Lung (tissue), 16 donors: ENCODE measurements around the gene RPS15A. TPM values are rescaled to one million over a fixed set of nuclear protein-coding genes. Genes with fewer than 3 reads are reported as not detected.
A peak's percentile ranks its signal among the peaks of the same experiment; 100 is the strongest.

Source experiments
- ATAC-seq: fragments of 200-7000 bp; cut with Tn5 transposase; one replicate; pipeline ENCODE4 v1.9.1; 2020; ENCODE audit warnings: moderate number of reproducible peaks; ENCODE audit not compliant: insufficient read depth, low FRiP score
- DNase-seq, 3 donors: peaks; one replicate each; pipeline ENCODE4 v3.0.0-alpha.2; 2013 to 2017
- H3K27ac ChIP-seq, 2 donors: one replicate each; pipeline ENCODE4 v1.5.1; 2013; ENCODE audit warnings: mild to moderate bottlenecking in 2 of 2, moderate library complexity in 2 of 2, control low read depth in 1 of 2, inconsistent platforms in 1 of 2, low read depth in 1 of 2, low read length in 1 of 2
- H3K27me3 ChIP-seq, 3 donors: one replicate each; pipeline ENCODE4 v1.5.1; 2013; ENCODE audit warnings: low read length in 2 of 3; ENCODE audit not compliant: control insufficient read depth in 3 of 3, insufficient read depth in 3 of 3
- H3K36me3 ChIP-seq, 4 donors: one replicate each; pipeline ENCODE4 v1.5.1; 2013; ENCODE audit warnings: low read length in 4 of 4, mild to moderate bottlenecking in 1 of 4, moderate library complexity in 1 of 4; ENCODE audit not compliant: control insufficient read depth in 4 of 4, insufficient read depth in 4 of 4
- H3K4me1 ChIP-seq, 5 donors: one replicate each; pipeline ENCODE4 v1.5.1; 2013; ENCODE audit warnings: low read length in 5 of 5, mild to moderate bottlenecking in 2 of 5, moderate library complexity in 1 of 5; ENCODE audit not compliant: control insufficient read depth in 5 of 5, insufficient read depth in 5 of 5
- H3K4me3 ChIP-seq: one replicate; pipeline ENCODE4 v1.5.1; 2013; ENCODE audit warnings: mild to moderate bottlenecking, control low read depth, moderate library complexity
- H3K9ac ChIP-seq, 2 donors: one replicate each; pipeline ENCODE4 v1.5.1; 2013; ENCODE audit warnings: low read length in 2 of 2, control low read depth in 1 of 2; ENCODE audit not compliant: insufficient read depth in 1 of 2
- H3K9me3 ChIP-seq, 4 donors: one replicate each; pipeline ENCODE4 v1.5.1; 2013; ENCODE audit warnings: low read length in 3 of 4, mild to moderate bottlenecking in 1 of 4, moderate library complexity in 1 of 4; ENCODE audit not compliant: control insufficient read depth in 4 of 4, insufficient read depth in 3 of 4
- WGBS, 2 donors: extraction: QIAGEN DNeasy Blood & Tissue Kit; methylation state at CpG; one replicate each; pipeline ENCODE4 v1.1.7; 2013; 5-methylcytosine and 5-hydroxymethylcytosine counted together
- long read RNA-seq, 5 donors: transcript quantifications; one replicate each; lab custom pipeline, GENCODE V29; 2026
- polyA plus RNA-seq, 2 donors: library from polyadenylated mRNA; stranded (reverse); fragments of 200-250 nt; gene quantifications; one replicate each; pipeline ENCODE4 v1.2.1, GENCODE V29; 2013
- total RNA-seq, 2 donors: library from RNA; depleted of rRNA in 1 of 2; stranded (reverse); fragments of >200 nt in 1 of 2; gene quantifications; one replicate each; pipeline ENCODE4 v1.2.1, GENCODE V29; 2014 to 2021
- TF ChIP-seq, protein P1 (sequence below): IDR thresholded peaks from 2 replicates; pipeline ENCODE4 v1.5.1; 2012; ENCODE audit warnings: mild to moderate bottlenecking; ENCODE audit errors: control extremely low read depth, extremely low read depth
- donor health status: control.
- donor health status: control.
- donor health status: Bipolar disorder and iron deficiency.
- donor health status: healthy.
- donor health status: DM: yes; HTN: yes; CAD: no.

The RPS15A gene
- 1,000 to 10,000 TPM in 1 of 2 donors, 100 to 1,000 TPM in 1; 887 to 1,628 TPM for total RNA-seq
- 1,000 to 10,000 TPM; 2,696 to 3,620 TPM for polyA plus RNA-seq
- long read RNA-seq, donor 1, transcript RPS15A-209 (2 exons, 606 nt), result minor isoform, 19 of 3,278 reads
- long read RNA-seq, donor 1, transcript RPS15A-203 (5 exons, 525 nt), result major isoform, 2,180 of 3,278 reads
- long read RNA-seq, donor 1, transcript RPS15A-201 (5 exons, 2,203 nt), result minor isoform, 194 of 3,278 reads
- long read RNA-seq, donor 1, transcript RPS15A-212 (6 exons, 589 nt), result minor isoform, 13 of 3,278 reads
- long read RNA-seq, donor 1, partial matches to known transcripts, result 843 of 3,278 reads
- long read RNA-seq, donor 1, other reads (novel, unspliced or antisense), result 7 of 3,278 reads
- long read RNA-seq, donor 2, transcript RPS15A-212 (6 exons, 589 nt), result minor isoform, 9 of 1,594 reads
- long read RNA-seq, donor 2, transcript RPS15A-201 (5 exons, 2,203 nt), result minor isoform, 92 of 1,594 reads
- long read RNA-seq, donor 2, transcript RPS15A-203 (5 exons, 525 nt), result major isoform, 1,074 of 1,594 reads
- long read RNA-seq, donor 2, transcript RPS15A-206 (3 exons, 1,022 nt), result minor isoform, 5 of 1,594 reads
- long read RNA-seq, donor 2, partial matches to known transcripts, result 407 of 1,594 reads
- long read RNA-seq, donor 2, other reads (novel, unspliced or antisense), result 0 of 1,594 reads
- long read RNA-seq, donor 3, transcript RPS15A-209 (2 exons, 606 nt), result minor isoform, 13 of 2,019 reads
- long read RNA-seq, donor 3, transcript RPS15A-203 (5 exons, 525 nt), result major isoform, 1,441 of 2,019 reads
- long read RNA-seq, donor 3, transcript RPS15A-201 (5 exons, 2,203 nt), result minor isoform, 133 of 2,019 reads
- long read RNA-seq, donor 3, transcript RPS15A-206 (3 exons, 1,022 nt), result minor isoform, 6 of 2,019 reads
- long read RNA-seq, donor 3, partial matches to known transcripts, result 400 of 2,019 reads
- long read RNA-seq, donor 3, other reads (novel, unspliced or antisense), result 11 of 2,019 reads
- long read RNA-seq, donor 4, transcript RPS15A-203 (5 exons, 525 nt), result major isoform, 1,019 of 1,611 reads
- long read RNA-seq, donor 4, transcript RPS15A-209 (2 exons, 606 nt), result minor isoform, 12 of 1,611 reads
- long read RNA-seq, donor 4, transcript RPS15A-211 (1 exons, 3,828 nt), result minor isoform, 8 of 1,611 reads
- long read RNA-seq, donor 4, transcript RPS15A-201 (5 exons, 2,203 nt), result minor isoform, 77 of 1,611 reads
- long read RNA-seq, donor 4, partial matches to known transcripts, result 480 of 1,611 reads
- long read RNA-seq, donor 4, other reads (novel, unspliced or antisense), result 0 of 1,611 reads
- long read RNA-seq, donor 5, transcript RPS15A-201 (5 exons, 2,203 nt), result minor isoform, 188 of 3,415 reads
- long read RNA-seq, donor 5, transcript RPS15A-209 (2 exons, 606 nt), result minor isoform, 15 of 3,415 reads
- long read RNA-seq, donor 5, transcript RPS15A-203 (5 exons, 525 nt), result major isoform, 2,363 of 3,415 reads
- long read RNA-seq, donor 5, transcript RPS15A-212 (6 exons, 589 nt), result minor isoform, 17 of 3,415 reads
- long read RNA-seq, donor 5, partial matches to known transcripts, result 810 of 3,415 reads
- long read RNA-seq, donor 5, other reads (novel, unspliced or antisense), result 6 of 3,415 reads

GRCh38 chr16:18789850-18790706, at the start of gene RPS15A:
TSS of gene RPS15A (minus strand) at chr16:18790334. CDS start at chr16:18789113, 1,221 bp downstream.
- Histone ChIP-seq H3K9me3 (no peaks in the 10 kb centered on the region), H3K9ac (peak within 1 kb of the TSS; percentile 98), H3K4me1 (peaks cover 18 to 29% (median 23%) of the 10 kb centered on the region in 5 donors), H3K27ac (peak within 1 kb of the TSS; percentile 84 to 96), H3K4me3 (peak within 1 kb of the TSS; percentile 99), H3K27me3 (no peaks in the 10 kb centered on the region), H3K36me3 (peaks cover 30 to 52% (median 50%) of the 10 kb centered on the region in 4 donors)
- DNase-seq (peak; percentile 95 to 99 (median 98)), ATAC-seq (peak; percentile 98)
- TF ChIP-seq, protein P1, sequence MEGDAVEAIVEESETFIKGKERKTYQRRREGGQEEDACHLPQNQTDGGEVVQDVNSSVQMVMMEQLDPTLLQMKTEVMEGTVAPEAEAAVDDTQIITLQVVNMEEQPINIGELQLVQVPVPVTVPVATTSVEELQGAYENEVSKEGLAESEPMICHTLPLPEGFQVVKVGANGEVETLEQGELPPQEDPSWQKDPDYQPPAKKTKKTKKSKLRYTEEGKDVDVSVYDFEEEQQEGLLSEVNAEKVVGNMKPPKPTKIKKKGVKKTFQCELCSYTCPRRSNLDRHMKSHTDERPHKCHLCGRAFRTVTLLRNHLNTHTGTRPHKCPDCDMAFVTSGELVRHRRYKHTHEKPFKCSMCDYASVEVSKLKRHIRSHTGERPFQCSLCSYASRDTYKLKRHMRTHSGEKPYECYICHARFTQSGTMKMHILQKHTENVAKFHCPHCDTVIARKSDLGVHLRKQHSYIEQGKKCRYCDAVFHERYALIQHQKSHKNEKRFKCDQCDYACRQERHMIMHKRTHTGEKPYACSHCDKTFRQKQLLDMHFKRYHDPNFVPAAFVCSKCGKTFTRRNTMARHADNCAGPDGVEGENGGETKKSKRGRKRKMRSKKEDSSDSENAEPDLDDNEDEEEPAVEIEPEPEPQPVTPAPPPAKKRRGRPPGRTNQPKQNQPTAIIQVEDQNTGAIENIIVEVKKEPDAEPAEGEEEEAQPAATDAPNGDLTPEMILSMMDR, result no peak
- WGBS, 2 donors, result 3% methylated on average over 60 of the region's 60 CpGs

DNA sequence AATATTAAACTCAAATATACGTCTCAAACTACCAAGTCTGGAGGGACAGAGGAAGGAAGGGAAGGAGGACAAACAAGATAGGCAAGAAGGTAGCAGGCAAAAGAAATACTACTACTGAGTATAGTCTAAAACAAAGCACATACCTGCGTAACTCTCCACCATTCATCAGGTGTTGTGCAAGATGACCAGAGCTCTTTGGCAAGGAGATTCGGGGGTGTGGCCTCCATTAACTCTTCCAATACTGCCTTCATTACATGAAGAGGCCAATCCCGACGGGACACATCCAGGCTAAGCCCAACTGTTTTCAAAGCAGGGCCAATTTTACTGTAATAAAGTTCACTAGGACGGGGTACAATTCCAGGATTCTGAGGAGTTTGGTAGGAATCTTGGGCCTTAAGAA, 49.4 kb upstream of the RPS15A start:
- peak in 1 of 3 donors; percentile 32 for DNase-seq
- no peak overlapping the region for H3K27ac ChIP-seq
- ATAC-seq, result no peak
- WGBS, 2 donors, result 60 to 65% methylated on average over 6 of the region's 6 CpGs
- peaks cover 34 to 73% (median 51%) of the 10 kb centered on the region in 4 donors for H3K36me3 ChIP-seq
- H3K9me3 ChIP-seq, result no peaks in the 10 kb centered on the region
- no peaks in the 10 kb centered on the region for H3K27me3 ChIP-seq
- no peaks in the 10 kb centered on the region for H3K4me1 ChIP-seq
- no peak overlapping the region for H3K4me3 ChIP-seq
- no peak overlapping the region for H3K9ac ChIP-seq
- TF ChIP-seq, protein P1, result no peak

DNA sequence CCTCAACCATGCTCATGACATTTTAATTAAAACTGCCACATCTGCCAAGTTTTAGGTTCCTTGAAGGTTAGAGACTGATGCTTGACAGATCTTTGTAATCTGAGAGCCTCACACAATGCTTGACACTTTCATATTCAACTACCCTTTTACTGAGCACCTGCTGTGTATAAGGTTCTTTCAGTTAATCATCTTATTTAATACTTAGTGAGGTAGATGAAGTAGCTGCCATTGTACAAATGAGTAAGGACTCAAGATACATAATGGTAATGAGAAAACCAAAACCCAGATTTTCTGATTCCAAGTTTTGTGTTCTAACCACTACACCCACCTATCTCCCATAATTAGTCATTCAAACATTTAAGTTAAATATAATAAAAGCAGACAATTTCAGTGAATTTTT, 46.6 kb upstream of the RPS15A start:
- TF ChIP-seq, protein P1, result no peak
- Histone ChIP-seq H3K9ac (no peak overlapping the region), H3K27ac (no peak overlapping the region), H3K36me3 (peaks cover 40 to 76% (median 56%) of the 10 kb centered on the region in 4 donors), H3K9me3 (no peaks in the 10 kb centered on the region), H3K4me3 (no peak overlapping the region), H3K4me1 (no peaks in the 10 kb centered on the region), H3K27me3 (no peaks in the 10 kb centered on the region)
- DNase-seq (no peak), ATAC-seq (no peak)
